ENCODE results near the gene FAM227B.
"Not testable (repeated sequence)": the region's sequence is repeated elsewhere in the genome, so short reads cannot be mapped to it uniquely, and the experiment has no call there.

GRCh38 chr15:49354439-49354838 lies 266.2 kb downstream of the FAM227B start:
- TF ChIP-seq POLR2AphosphoS5 (IDR thresholded peaks at IDR 0.05); CTCF (IDR thresholded peaks at IDR 0.05 in 8 of 11, conservative IDR thresholded peaks at IDR 0.05 in 3 of 11); POLR2A (IDR thresholded peaks at IDR 0.05): not testable (repeated sequence)

Measured in spleen (tissue), 7 donors.